ENCODE results near the gene IRF2.

IRF2 gene

GRCh38 chr4:184392748-184393559 is 81.4 kb downstream of the IRF2 start:
- no peak overlapping the region for H3K27ac ChIP-seq

GRCh38 chr4:184392316-184392715 is 82.0 kb downstream of the IRF2 start:
- H3K27ac ChIP-seq, result no peak overlapping the region
- TF ChIP-seq CTCF (conservative IDR thresholded peaks at IDR 0.05) (no peak), ZFX (IDR thresholded peaks at IDR 0.05) (no peak)

More at GRCh38 chr4:184392748-184393559, 81.4 kb downstream of the IRF2 start:
- no peak for TF ChIP-seq ZFX (IDR thresholded peaks at IDR 0.05)

- no peak overlapping the region for H3K27ac ChIP-seq
Measured at GRCh38 chr4:184389978-184390900, 84.1 kb downstream of the IRF2 start.

GRCh38 chr4:184388106-184388505 is 86.2 kb downstream of the IRF2 start:
- TF ChIP-seq ZFX (IDR thresholded peaks at IDR 0.05), result no peak
- TF ChIP-seq CTCF (conservative IDR thresholded peaks at IDR 0.05), result no peak
- H3K27ac ChIP-seq, result no peak overlapping the region

More at GRCh38 chr4:184389978-184390900, 84.1 kb downstream of the IRF2 start:
- TF ChIP-seq CTCF (conservative IDR thresholded peaks at IDR 0.05), result no peak

- TF ChIP-seq ZFX (IDR thresholded peaks at IDR 0.05) (no peak), CTCF (conservative IDR thresholded peaks at IDR 0.05) (no peak)
- no peak overlapping the region for H3K27ac ChIP-seq
Measured at GRCh38 chr4:184387351-184387750, 87.0 kb downstream of the IRF2 start.

- no peak overlapping the region for H3K27ac ChIP-seq
- no peak for TF ChIP-seq ZFX (IDR thresholded peaks at IDR 0.05)
- TF ChIP-seq CTCF (conservative IDR thresholded peaks at IDR 0.05), result no peak
Measured at GRCh38 chr4:184386271-184386781, 88.0 kb downstream of the IRF2 start.

GRCh38 chr4:184385705-184386141 is 88.6 kb downstream of the IRF2 start:
- TF ChIP-seq CTCF (conservative IDR thresholded peaks at IDR 0.05), result no peak
- no peak for TF ChIP-seq ZFX (IDR thresholded peaks at IDR 0.05)
- H3K27ac ChIP-seq, result no peak overlapping the region

Data from C4-2B (cell line).